GM19351 (cell line): Measurements from ENCODE around the gene CUX1.

Source experiments
- ATAC-seq: cut with Tn5 transposase; IDR thresholded peaks from one replicate; pipeline ENCODE4 v1.9.1; 2021; ENCODE audit warnings: mild to moderate bottlenecking, moderate library complexity; ENCODE audit not compliant: unreplicated experiment

The CUX1 gene

DNA sequence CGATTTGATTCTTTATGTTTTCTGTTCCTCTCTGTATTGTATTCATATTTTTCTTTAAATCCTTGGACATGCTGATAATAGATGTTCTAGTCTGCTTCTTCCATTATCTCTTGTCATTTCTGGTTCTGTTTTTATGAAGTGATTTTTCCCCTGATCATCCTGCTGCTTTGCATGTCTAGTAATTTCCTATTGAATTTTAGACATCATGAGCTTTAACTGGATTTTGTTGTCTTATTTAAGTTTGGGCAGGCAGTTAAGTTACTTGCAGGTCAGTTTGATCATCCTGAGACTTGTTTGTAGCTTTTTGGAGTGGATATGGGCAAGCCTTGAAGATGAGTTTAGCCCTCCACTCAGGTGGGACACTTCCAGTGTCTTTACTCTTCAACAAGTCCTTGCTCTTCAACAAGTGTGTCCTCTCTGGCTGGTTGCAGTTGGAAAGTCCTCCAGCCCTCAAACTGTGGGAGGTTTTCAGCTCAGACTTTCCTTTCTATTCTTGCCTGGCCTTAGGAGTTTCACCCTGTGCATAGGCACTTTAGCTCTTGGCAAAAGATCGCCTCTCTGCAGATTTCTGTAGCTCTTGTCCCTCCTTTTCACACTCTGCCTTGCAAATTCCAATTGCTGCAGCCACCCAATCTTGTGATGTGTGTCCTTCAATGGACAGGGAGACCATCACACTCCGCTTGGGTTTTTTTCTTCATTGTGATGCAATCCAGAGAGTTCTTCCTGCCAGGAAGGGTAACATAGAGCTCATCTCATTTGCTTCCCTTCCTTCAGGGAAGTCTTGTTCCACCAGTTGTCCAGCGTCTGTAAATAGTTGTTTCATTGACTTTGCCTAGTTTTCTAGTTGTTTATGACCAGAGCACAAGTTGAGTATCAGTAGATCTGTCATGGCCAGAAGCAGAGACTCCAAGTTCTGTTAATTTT lies 272.0 kb downstream of the CUX1 start:
- ATAC-seq, result no peak

DNA sequence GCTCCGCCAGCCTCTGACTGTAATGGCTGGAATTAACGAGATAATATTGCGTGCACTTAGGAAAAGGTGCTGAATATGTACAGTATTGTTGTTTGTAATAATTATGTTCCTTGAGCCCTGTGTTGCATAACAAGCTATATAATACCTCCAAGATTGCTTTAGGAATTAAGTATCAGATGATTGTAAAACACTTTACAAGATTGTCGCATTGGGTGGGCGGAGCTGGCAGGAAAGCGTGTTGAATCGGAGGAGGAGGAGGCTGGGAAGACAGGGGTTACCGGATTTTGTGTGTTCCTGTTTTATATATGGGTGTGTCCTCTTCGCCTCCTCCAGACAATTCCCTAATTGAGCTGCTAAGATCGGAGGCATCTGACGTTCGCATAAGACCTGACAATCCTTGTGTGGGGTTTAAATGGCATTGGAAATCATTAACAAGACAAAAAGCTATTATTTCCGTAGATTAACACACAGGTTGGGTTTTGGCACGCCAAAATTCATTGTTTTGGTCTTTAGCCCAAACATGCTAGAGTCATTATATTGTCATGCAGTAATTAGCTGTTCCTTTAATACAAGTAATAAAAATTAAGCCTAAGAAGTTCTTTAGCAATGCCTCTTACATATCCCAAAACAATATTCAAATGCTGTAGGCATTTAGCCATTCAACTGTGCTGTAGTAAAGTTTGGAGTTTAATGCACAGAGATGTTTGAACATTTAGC lies 276.3 kb downstream of the CUX1 start:
- ATAC-seq, result no peak

DNA sequence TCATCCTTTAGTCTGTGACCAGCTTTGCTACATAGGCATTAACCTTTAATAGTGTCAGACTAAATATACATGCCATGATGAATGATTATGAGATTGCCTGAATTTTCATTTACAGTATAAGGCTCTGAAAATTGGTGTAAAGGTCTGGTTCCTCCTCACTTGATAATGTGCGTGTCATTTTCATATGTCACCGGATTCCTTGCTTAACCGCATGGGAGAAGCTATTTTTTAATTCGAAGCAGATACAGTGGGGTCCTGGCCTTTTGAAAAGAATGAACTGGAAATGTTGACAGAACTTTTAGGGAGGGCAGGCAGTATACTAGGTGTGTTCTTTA lies 276.9 kb downstream of the CUX1 start:
- no peak for ATAC-seq

DNA sequence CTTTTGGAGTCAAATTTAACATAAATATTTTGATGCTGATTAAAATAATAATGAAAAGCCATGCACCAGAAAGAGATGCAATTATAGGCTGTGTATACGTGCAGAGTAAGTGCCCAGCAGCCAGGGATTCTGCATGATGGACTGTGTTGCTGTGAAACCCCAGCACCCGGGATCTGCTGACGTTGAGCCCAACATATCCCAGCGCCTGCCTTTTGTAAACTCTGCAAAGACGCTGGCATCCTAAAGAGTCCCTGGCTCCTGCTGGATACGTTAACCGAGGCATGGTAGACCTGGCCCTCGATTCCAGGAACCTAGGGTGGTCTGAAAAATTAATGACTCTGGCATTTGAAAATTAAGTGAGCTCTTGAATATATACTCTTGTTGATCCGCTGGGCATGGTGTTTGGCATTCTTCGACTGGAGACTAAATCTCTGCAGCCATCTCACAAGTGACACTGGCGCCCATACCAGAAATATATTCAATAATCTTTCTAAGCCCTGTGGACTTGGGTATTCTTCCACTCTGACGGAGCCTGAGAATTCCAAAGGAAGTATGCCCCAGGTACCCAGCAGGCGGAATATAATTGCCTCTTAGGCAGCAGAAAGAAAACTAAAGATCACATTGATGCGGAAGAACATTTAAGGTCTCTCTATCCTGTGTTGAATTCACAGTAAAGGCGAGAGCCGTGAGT lies 278.0 kb downstream of the CUX1 start:
- ATAC-seq, result no peak

DNA sequence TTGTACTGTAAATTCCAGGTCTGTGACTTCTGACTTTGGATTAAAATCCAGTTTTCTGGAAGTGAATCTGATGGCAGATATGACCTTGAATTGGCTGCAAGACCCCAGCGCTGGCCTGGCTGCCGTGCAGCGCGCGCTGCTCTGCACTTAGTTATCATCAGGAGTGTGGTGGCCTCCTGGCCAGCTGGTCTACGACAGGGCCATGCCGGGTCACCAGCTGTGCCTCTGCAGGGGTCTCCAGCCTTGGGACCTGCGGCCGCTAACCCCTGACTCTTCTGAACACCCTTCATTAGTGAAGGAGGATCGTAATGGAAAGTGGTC lies 278.5 kb downstream of the CUX1 start:
- no peak for ATAC-seq

DNA sequence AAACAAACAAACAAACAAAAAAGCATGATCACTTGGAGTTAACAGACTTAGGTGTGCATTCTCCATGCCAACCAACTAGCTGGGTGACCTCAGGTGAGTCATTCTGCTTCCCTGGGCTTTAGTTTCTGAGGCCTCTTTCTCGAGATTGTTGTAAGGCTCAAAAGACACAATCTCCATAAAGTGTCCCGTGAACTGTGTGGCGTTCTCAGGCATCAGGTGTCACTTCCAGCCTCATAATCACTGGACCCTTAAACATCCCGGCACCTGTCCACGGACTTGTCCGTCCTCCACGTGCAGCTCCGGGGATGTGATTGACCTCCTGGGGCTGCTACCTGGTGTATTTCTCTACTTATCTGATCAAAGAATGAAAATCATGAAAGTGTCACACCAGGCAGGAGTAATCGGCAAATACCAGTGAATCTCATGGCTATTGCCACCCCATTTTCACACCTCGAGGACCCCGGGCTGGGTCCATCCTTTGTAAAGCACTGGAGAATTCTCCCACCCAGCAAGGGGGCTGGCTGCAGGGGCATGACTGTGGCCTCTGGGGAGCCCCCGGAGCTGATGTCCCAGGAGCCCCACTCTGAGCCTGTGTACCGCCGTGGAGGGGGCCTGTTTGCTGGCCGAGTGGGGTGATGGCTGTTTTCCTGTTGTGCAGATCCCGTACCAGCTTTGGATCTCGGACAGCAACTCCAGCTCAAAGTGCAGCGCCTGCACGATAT lies 279.4 kb downstream of the CUX1 start:
- ATAC-seq, result no peak

DNA sequence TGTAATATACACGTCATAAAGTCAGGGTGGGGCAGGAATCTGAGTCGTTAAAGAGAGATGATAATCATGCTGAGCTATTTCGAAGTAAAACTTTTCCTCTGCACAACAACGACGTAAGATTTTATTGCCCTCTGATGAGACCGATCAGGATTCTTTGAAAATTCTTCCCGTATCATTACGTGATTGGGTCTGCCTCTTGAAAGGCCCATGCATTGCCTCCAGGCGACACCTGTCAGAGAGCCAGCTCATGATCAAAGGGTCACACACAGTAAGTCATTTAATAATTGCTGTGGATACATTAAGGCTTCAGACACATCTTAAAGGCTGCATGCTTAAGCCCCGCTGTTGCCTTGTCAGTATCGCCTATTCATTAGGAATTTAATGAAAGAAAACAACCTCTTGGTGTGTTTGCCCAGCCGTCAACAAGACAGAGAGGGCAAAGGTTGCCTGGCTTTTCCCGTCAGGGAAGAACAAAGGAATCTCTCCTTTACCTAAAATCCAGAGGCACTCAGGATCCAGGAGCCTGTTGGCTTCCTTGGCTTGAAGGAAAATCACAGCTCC lies 280.3 kb downstream of the CUX1 start:
- ATAC-seq, result no peak

DNA sequence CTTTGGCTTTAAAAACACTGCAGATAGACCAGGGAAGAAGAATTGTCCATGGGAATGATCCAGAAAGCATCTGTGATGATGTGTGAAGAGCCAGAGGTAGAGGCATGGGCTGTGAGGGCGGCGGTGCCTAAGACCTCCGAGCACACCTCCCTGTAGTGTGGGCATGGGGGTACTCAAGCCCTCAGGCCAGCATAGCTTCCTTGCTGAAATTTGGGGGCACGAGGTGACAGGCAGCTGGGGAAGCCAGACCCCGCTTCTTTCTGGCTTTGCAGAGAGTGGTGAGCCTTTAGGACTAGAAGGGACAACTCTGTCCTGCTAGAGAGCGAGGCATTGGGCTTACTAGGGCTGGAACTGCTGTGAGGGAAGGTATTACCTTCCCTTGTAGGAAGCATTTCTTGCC lies 281.6 kb downstream of the CUX1 start:
- no peak for ATAC-seq

DNA sequence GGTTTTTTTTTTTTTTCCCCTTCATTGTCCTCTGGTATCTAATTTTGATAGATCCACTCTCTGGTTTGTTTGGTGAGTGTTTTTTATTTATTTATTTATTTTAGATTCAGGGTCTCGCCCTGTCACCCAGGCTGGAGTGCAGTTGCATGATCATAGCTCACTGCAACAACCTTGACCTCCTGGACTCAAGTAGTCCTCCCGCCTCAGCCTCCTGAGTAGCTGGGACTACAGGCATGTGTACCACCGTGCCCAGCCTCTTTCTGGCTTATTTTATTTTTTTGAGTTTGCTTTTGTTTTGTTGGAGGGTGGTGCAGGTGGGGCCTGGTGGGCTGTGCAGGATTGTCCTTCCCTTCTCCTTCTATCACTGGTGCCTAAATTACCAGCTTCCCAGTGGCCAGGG lies 282.0 kb downstream of the CUX1 start:
- no peak for ATAC-seq

DNA sequence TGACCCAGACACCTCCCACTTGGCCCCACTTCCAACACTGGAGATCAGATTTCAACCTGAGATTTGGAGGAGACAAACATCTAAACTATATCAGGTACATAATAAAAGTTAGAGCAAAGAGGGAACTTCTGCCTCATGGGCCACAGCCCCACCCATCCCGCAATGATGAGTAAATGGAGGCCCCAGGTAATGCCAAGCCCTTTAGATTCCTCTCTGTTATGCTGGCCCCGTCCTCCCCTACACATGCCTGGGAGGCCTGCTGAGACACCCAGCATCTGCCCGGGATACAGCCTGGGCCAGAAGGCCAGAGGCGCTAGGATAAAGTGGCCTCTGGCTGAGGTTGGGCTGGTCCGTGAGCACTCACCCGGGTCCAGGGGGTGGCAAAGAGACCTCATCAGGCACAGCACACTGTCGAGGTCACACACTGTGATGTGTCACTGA lies 283.7 kb downstream of the CUX1 start:
- no peak for ATAC-seq

DNA sequence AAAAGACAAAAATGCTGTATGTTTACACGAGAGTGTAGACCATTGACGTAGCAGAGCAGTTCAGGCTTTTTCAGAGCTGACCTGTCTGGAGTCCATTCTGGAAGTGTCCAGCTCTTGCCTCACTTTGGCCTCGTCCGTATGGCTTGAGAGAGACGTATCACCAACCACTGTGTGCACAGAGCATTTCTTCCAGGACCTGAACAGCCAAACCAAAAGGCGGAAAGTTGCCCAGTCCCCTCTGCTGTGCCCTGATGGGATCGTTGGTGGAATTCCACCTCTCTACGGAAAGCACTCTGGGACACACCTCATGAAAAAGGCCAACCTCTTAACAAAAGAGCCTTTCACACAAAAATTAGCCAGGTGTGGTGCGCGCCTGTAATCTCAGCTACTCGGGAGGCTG lies 284.5 kb downstream of the CUX1 start:
- ATAC-seq, result no peak

DNA sequence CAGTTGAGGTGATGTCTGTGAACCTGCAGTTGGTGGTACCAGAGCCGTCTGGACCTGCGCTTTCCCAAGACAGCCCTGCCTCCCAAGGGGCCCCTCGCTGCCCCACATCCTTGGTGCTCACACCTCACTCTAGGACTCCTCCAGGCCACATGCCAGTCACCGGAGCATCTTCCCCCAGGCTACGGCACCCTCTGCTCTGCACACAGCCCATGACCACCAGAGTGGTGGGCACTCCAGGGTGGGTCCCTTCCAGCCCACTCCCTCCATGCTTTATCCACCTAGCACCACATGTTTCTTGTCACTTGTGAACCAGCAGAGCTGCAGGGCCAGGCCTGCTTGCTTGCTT lies 285.6 kb downstream of the CUX1 start:
- no peak for ATAC-seq

DNA sequence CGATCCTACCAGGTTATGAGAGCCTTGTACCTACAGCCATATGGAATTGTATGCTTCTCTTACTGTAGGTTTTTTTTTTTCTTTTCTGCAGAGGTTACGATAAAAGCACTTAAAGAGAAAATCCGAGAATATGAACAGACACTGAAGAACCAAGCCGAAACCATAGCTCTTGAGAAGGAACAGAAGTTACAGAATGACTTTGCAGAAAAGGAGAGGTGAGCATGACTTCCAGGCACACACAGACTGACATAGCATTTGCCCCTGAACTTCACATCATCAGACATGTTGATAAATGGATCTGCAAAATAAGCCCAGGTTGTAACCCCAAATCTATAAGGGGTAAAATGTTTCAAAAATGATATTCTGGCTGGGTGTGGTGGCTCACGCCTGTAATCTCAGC lies 286.8 kb downstream of the CUX1 start:
- ATAC-seq, result no peak

DNA sequence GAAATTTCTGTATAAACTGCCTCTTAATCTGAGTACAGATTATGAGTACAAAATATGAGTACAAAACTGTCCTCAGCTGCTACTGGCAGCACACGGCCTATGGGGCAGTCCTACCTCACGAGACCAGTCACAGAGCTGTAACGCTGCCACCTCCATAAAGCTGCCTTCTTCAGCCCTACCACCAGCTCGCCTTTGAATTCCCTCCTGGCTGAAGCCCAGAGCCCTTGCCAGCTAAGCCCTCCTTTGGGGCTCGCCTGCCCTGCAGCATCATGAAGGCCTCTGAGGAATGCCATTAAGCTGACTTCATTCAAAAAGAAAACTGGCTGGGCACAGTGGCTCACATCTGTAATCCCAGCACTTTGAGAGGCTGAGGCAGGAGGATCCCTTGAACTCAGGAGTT lies 289.2 kb downstream of the CUX1 start:
- ATAC-seq, result no peak

DNA sequence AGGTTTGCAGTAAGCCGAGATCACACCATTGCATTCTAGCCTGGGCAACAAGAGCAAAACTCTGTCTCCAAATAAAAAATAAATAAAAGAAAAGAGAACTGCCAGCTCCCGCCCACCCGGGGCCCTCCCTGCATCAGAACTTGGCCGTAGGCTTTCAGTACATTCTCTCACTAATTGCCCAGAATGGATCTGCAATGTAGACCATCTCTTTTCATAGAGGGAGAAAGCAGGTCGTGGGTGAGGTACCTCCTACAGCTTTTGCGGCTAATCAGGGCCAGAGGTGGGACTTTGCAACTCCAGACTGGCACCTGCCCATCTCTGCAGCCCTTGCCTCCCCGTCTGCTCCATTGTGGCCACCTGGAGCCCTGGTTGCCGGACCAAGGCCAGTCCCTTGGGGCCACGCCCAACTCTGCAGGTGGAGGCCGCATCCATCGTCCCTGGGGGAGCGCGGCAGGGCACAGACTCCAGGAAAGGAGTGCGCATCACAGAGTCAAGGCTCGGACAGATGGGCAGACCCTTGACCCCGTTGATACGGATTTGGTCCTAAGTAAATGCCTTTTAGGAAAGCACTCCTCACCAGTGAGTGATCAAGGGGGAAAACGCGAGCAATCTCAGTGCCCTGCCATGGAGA lies 290.2 kb downstream of the CUX1 start:
- ATAC-seq, result no peak

DNA sequence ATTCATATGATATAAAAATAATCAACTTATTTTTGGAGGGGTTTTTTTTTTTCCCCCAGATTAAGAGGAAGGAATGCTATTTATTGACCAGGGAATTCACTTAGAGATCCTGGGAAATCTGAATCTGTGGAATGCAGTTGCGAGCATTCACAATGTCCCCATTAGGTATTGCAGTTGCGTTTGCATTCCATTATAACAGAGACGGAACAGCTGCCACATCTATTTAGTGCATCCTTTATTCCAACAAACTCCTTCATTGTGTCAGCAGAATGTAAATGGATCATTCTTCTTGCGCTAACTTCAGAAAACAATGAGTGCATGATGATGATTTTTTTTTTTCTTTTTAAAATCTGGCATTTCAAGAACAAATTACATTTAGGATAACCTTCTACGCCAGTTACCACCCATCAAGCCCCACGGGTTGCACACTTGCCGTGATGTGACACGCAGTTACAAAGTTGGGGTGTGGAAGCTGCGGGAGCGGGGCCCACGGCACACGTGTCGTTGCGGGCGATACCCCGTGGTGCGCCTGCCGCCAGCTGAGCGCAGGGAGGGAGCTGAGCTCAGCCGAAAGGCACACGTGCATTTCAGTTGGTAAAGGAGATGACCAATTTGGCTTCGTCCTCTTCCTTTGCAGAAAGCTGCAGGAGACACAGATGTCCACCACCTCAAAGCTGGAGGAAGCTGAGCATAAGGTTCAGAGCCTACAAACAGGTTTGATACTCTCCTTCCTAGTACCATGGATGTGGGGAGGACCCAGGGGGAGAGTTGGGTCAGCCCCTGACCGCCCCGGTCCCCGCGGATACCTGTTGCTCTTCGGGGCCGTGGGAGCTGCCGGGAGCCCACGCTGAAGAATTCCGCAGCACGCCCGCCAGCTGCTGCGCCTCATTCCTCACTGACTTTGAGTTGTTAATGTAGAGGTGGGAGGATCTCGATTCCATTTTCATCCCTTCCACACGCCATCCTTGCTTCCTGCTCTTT lies 293.9 kb downstream of the CUX1 start:
- no peak for ATAC-seq

DNA sequence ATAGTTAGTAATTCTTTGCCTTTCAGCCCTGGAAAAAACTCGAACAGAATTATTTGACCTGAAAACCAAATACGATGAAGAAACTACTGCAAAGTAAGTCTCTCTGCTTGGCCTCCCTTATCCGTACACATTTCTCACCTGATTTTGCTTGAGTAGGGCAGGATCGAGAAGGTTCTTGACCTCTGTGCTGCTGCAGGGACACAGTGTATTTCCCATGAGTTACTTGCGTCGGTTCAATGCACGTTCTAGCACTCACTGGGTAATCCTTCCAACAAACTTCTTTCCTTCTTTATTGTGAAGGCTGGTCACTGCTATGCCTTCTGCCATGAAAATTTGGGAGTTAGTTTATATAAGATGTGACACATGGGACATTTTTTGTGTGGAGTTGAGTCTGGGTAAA lies 297.8 kb downstream of the CUX1 start:
- ATAC-seq, result no peak

DNA sequence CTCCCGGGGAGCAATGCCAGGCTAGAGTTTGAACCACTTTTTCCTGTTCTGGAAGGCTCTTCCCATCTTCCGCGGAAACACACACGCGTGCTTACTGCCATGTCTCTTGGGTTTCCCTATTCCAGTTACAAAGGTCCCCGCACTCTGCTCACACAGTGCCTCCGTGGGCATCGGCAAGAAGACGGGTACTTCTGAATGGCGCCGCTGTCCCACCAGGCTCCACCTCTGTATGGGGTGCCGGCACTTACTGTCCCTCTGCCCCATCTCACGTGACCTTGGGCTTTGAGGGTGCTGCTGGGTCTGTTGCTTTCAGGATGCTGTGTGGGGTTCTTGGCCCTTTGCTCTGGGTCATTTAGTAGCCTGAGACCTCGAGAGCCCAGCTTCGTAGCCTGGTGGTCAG lies 298.5 kb downstream of the CUX1 start:
- ATAC-seq, result no peak

DNA sequence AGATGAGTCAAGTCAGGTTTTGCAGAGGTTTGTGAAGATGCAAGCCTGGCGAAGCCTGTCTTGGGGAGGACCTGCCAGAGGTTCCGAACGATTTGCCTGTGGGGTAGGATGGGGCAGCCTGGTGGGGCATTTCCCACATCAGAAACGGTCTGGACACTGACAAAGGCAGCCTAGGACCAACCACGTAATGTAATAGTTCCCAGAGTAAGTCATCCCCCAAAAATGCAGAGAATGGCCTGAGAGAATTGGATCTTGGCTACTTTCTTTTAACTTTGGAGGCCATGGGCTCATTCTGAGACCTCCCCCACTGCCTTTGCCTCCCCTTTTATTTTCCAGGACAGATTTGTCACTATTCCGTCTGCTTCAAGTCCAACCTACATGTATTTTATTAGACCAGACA lies 300.3 kb downstream of the CUX1 start:
- ATAC-seq, result no peak
